ENCODE measurements around the gene PXDN.

DNA sequence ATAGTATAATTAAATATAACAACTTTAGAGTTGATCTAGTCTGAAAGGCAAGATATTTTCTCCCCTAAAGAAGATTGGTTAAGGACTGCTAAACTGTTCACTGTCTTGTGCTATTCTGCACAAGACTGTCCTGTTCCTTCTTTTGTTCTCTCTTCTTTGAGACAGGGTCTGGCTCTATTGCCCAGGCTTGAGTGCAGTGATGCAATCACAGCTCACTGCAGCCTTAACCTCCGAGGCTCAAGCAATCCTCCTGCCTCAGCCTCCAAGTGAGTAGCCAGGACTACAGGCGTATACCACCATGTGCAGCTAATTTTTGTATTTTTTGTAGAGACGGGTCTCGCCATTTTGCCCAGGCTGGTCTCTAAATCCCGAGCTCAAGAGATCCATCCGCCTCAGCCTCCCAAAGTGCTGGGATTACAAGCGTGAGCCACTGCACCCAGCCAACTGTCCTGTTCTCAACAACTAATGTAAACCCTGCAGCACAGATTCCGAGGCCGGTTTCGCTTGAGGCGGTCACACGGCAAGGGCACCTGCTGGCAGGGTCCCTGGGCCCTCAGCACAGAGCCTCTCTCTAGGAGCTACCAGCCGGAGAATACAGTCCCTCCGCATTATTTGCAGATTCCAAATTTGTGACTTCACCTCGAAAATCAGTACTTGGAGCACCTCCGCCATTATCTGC is 16.4 kb downstream of the PXDN start:
- TF ChIP-seq CTCF (IDR thresholded peaks at IDR 0.05 in 2 of 3, conservative IDR thresholded peaks at IDR 0.05 in 1 of 3; ENCODE audit: control insufficient read depth in 2 of 3, extremely low read depth in 1 of 3, insufficient read depth in 1 of 3, low read depth in 3 of 3, low read length in 3 of 3), result no peak
- TF ChIP-seq, protein P1, sequence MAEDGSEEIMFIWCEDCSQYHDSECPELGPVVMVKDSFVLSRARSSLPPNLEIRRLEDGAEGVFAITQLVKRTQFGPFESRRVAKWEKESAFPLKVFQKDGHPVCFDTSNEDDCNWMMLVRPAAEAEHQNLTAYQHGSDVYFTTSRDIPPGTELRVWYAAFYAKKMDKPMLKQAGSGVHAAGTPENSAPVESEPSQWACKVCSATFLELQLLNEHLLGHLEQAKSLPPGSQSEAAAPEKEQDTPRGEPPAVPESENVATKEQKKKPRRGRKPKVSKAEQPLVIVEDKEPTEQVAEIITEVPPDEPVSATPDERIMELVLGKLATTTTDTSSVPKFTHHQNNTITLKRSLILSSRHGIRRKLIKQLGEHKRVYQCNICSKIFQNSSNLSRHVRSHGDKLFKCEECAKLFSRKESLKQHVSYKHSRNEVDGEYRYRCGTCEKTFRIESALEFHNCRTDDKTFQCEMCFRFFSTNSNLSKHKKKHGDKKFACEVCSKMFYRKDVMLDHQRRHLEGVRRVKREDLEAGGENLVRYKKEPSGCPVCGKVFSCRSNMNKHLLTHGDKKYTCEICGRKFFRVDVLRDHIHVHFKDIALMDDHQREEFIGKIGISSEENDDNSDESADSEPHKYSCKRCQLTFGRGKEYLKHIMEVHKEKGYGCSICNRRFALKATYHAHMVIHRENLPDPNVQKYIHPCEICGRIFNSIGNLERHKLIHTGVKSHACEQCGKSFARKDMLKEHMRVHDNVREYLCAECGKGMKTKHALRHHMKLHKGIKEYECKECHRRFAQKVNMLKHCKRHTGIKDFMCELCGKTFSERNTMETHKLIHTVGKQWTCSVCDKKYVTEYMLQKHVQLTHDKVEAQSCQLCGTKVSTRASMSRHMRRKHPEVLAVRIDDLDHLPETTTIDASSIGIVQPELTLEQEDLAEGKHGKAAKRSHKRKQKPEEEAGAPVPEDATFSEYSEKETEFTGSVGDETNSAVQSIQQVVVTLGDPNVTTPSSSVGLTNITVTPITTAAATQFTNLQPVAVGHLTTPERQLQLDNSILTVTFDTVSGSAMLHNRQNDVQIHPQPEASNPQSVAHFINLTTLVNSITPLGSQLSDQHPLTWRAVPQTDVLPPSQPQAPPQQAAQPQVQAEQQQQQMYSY (CRISPR knock-in tag; IDR thresholded peaks at IDR 0.05), result no peak
- TF ChIP-seq POLR2A (IDR thresholded peaks at IDR 0.05; ENCODE audit: low read depth, low read length), result no peak
- no peak for TF ChIP-seq FOXM1 (IDR thresholded peaks at IDR 0.05; ENCODE audit: low read depth, low read length)
- no peak for TF ChIP-seq BRCA1 (IDR thresholded peaks at IDR 0.05; ENCODE audit: low read depth, low read length)
- no peak for TF ChIP-seq CHD2 (IDR thresholded peaks at IDR 0.05; ENCODE audit: borderline replicate concordance, low read depth, low read length)
- TF ChIP-seq, protein P2, sequence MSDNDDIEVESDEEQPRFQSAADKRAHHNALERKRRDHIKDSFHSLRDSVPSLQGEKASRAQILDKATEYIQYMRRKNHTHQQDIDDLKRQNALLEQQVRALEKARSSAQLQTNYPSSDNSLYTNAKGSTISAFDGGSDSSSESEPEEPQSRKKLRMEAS (IDR thresholded peaks at IDR 0.05; ENCODE audit: low read depth, low read length), result no peak

All from GM12878 (cell line).